GM18505 (cell line): ENCODE measurements around the gene COX6B2.

Experiments
- ATAC-seq: cut with Tn5 transposase; IDR thresholded peaks from one replicate; pipeline ENCODE4 v1.9.1; 2021; ENCODE audit not compliant: unreplicated experiment
- POLR2A ChIP-seq: IDR thresholded peaks from 4 replicates; pipeline ENCODE4 v1.6.1; 2011; ENCODE audit warnings: borderline replicate concordance; ENCODE audit not compliant: insufficient read depth, insufficient read length; ENCODE audit errors: extremely low read depth

COX6B2 gene

GRCh38 chr19:55376241-55376933 is 21.9 kb upstream of the COX6B2 start, which contains the start of gene TMEM190:
Gene TMEM190, plus strand, starts transcription at chr19:55376826. Its CDS starts 28 bp downstream, at chr19:55376854.
- ATAC-seq: no peak
- TF ChIP-seq POLR2A: no peak

- ATAC-seq: no peak
- TF ChIP-seq POLR2A: no peak
Observed at GRCh38 chr19:55373993-55374757, 19.7 kb upstream of the COX6B2 start.

- no peak for ATAC-seq
- TF ChIP-seq POLR2A: no peak
Observed at GRCh38 chr19:55373306-55373992, 18.9 kb upstream of the COX6B2 start.

GRCh38 chr19:55372316-55373081 is 18.0 kb upstream of the COX6B2 start:
- ATAC-seq: no peak
- no peak for TF ChIP-seq POLR2A

GRCh38 chr19:55370305-55370988 is 15.9 kb upstream of the COX6B2 start, which contains the start of gene IL11:
Gene IL11, minus strand, starts transcription at chr19:55370463. Its CDS starts 153 bp downstream, at chr19:55370310.
- no peak for TF ChIP-seq POLR2A
- ATAC-seq: no peak

GRCh38 chr19:55369653-55370304 is 15.3 kb upstream of the COX6B2 start:
- no peak for TF ChIP-seq POLR2A
- ATAC-seq: no peak

GRCh38 chr19:55368701-55369563 is 14.4 kb upstream of the COX6B2 start:
- TF ChIP-seq POLR2A: no peak
- ATAC-seq: no peak

GRCh38 chr19:55368106-55368505 is 13.6 kb upstream of the COX6B2 start:
- TF ChIP-seq POLR2A: no peak
- no peak for ATAC-seq

- TF ChIP-seq POLR2A: no peak
- ATAC-seq: no peak
Observed at GRCh38 chr19:55366790-55367189, 12.3 kb upstream of the COX6B2 start.

GRCh38 chr19:55365964-55366363 is 11.4 kb upstream of the COX6B2 start:
- ATAC-seq: no peak
- no peak for TF ChIP-seq POLR2A

- no peak for ATAC-seq
- TF ChIP-seq POLR2A: no peak
Observed at GRCh38 chr19:55365245-55365644, 10.7 kb upstream of the COX6B2 start.
